ENCODE measurements around the gene OR51B4.

The OR51B4 gene

DNA sequence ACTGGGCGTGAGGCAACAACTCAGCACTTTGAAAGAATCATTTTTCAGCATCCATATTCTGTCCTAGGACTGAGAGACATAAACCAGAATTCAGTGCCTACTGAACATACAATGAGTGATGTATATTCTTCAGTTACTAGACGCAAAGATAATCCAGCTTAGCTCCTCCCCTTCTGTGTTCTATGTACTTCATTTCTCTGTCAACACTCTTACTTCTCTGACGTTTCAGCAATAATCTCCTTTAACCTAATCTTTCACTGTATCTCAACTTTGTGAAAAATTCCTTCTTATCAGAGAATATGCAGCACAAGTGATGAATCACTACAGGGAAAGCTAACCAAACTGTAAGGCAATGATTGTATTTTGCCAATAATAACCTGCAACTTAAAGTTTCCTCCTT, 44.1 kb upstream of the OR51B4 start:
- TF ChIP-seq ZNF175 (tag by site-specific recombination; IDR thresholded peaks at IDR 0.05) (no peak), ZNF544 (tag by site-specific recombination; IDR thresholded peaks at IDR 0.05) (no peak), KLF9 (tag by site-specific recombination; IDR thresholded peaks at IDR 0.05; ENCODE audit: low read depth) (no peak), ZNF837 (tag by site-specific recombination; IDR thresholded peaks at IDR 0.05) (no peak)
- TF ChIP-seq, protein P1, sequence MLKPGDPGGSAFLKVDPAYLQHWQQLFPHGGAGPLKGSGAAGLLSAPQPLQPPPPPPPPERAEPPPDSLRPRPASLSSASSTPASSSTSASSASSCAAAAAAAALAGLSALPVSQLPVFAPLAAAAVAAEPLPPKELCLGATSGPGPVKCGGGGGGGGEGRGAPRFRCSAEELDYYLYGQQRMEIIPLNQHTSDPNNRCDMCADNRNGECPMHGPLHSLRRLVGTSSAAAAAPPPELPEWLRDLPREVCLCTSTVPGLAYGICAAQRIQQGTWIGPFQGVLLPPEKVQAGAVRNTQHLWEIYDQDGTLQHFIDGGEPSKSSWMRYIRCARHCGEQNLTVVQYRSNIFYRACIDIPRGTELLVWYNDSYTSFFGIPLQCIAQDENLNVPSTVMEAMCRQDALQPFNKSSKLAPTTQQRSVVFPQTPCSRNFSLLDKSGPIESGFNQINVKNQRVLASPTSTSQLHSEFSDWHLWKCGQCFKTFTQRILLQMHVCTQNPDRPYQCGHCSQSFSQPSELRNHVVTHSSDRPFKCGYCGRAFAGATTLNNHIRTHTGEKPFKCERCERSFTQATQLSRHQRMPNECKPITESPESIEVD (tag by site-specific recombination; IDR thresholded peaks at IDR 0.05): no peak
- ChIA-PET CTCF (interaction anchor here (0.6 kb wide), 1 partner anchor 234 kb away, joined by 3 read pairs; no protein-coding TSS in a partner anchor), POLR2A (no interaction called here)
- Histone ChIP-seq H3K36me3 (ENCODE audit: control insufficient read depth in 2 of 2, insufficient read depth in 1 of 2, low read length in 2 of 2) (no peaks in the 10 kb centered on the region), H3K27ac (ENCODE audit: extremely low read depth, low read depth, low read length) (no peak overlapping the region), H3K9me3 (ENCODE audit: control insufficient read depth, insufficient read depth, low read depth, low read length) (no peaks in the 10 kb centered on the region), H3K4me1 (ENCODE audit: control insufficient read depth, insufficient read depth, low read length) (no peaks in the 10 kb centered on the region), H3K4me3 (ENCODE audit: low read depth, low read length) (no peak overlapping the region)

DNA sequence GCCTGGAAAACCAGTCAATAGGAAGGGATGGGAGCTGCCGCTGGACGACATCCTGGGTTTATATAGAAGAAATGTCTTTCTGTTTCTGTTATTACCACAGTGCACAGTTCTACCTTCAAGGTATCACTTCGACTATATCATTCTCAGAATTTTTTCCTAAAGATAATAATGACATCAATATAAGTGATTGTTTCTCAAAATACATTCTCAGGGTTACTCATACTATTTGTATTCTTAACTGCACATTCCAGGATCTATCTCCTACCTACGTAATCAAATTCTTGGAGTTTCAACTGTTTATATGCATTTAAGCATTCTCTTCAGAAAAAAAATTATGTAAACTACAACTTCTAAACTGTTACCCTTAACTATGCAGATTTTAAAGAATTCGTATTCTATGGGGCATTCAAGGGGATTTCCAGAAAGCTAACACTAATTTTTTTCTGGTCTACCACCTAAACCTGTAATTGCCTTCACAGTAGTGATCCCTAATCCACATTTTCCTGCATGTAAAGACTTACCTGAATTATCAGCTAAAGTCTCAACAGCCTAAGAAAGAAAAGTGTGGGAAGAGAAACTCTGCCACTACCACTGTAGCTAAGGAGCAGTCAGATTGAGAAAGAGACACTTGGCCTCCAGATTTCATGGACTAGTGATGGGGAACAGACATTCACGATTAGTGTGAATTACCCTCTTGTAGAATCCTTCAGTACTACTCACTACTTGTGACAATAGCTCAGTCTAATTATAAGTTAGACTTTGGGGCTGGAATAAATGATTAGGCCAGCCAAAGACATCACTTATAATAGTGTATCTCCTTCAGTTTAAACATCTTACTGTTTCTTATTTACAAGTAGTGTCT, 42.0 kb upstream of the OR51B4 start, which contains the start of gene OR51B5:
OR51B5 (minus strand) TSS at position 51 of the 862 bp plus-strand sequence; CDS start at position 51, 0 bp downstream.
- ChIA-PET CTCF (interaction anchor here (1.1 kb wide), 1 partner anchor 221 kb away, joined by 5 read pairs; no protein-coding TSS in a partner anchor), POLR2A (no interaction called here)
- H3K4me3 ChIP-seq (ENCODE audit: low read depth, low read length): no peak within 1 kb of the TSS
- no peaks in the 10 kb centered on the region for H3K4me1 ChIP-seq (ENCODE audit: control insufficient read depth, insufficient read depth, low read length)
- H3K36me3 ChIP-seq (ENCODE audit: control insufficient read depth in 2 of 2, insufficient read depth in 1 of 2, low read length in 2 of 2): no peaks in the 10 kb centered on the region
- H3K9me3 ChIP-seq (ENCODE audit: control insufficient read depth, insufficient read depth, low read depth, low read length): no peaks in the 10 kb centered on the region
- TF ChIP-seq, protein P2, sequence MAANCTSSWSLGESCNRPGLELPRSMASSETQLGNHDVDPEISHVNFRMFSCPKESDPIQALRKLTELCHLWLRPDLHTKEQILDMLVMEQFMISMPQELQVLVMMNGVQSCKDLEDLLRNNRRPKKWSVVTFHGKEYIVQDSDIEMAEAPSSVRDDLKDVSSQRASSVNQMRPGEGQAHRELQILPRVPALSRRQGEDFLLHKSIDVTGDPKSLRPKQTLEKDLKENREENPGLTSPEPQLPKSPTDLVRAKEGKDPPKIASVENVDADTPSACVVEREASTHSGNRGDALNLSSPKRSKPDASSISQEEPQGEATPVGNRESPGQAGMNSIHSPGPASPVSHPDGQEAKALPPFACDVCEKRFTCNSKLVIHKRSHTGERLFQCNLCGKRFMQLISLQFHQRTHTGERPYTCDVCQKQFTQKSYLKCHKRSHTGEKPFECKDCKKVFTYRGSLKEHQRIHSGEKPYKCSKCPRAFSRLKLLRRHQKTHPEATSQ (tag by site-specific recombination; IDR thresholded peaks at IDR 0.05): no peak
- TF ChIP-seq, protein P3, sequence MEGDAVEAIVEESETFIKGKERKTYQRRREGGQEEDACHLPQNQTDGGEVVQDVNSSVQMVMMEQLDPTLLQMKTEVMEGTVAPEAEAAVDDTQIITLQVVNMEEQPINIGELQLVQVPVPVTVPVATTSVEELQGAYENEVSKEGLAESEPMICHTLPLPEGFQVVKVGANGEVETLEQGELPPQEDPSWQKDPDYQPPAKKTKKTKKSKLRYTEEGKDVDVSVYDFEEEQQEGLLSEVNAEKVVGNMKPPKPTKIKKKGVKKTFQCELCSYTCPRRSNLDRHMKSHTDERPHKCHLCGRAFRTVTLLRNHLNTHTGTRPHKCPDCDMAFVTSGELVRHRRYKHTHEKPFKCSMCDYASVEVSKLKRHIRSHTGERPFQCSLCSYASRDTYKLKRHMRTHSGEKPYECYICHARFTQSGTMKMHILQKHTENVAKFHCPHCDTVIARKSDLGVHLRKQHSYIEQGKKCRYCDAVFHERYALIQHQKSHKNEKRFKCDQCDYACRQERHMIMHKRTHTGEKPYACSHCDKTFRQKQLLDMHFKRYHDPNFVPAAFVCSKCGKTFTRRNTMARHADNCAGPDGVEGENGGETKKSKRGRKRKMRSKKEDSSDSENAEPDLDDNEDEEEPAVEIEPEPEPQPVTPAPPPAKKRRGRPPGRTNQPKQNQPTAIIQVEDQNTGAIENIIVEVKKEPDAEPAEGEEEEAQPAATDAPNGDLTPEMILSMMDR (tag by site-specific recombination; IDR thresholded peaks at IDR 0.05): no peak
- TF ChIP-seq, protein P4, sequence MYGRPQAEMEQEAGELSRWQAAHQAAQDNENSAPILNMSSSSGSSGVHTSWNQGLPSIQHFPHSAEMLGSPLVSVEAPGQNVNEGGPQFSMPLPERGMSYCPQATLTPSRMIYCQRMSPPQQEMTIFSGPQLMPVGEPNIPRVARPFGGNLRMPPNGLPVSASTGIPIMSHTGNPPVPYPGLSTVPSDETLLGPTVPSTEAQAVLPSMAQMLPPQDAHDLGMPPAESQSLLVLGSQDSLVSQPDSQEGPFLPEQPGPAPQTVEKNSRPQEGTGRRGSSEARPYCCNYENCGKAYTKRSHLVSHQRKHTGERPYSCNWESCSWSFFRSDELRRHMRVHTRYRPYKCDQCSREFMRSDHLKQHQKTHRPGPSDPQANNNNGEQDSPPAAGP (tag by site-specific recombination; IDR thresholded peaks at IDR 0.05): no peak
- TF ChIP-seq, protein P5, sequence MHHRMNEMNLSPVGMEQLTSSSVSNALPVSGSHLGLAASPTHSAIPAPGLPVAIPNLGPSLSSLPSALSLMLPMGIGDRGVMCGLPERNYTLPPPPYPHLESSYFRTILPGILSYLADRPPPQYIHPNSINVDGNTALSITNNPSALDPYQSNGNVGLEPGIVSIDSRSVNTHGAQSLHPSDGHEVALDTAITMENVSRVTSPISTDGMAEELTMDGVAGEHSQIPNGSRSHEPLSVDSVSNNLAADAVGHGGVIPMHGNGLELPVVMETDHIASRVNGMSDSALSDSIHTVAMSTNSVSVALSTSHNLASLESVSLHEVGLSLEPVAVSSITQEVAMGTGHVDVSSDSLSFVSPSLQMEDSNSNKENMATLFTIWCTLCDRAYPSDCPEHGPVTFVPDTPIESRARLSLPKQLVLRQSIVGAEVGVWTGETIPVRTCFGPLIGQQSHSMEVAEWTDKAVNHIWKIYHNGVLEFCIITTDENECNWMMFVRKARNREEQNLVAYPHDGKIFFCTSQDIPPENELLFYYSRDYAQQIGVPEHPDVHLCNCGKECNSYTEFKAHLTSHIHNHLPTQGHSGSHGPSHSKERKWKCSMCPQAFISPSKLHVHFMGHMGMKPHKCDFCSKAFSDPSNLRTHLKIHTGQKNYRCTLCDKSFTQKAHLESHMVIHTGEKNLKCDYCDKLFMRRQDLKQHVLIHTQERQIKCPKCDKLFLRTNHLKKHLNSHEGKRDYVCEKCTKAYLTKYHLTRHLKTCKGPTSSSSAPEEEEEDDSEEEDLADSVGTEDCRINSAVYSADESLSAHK (tag by site-specific recombination; IDR thresholded peaks at IDR 0.05): no peak
- TF ChIP-seq ZFP3 (tag by site-specific recombination; IDR thresholded peaks at IDR 0.05; ENCODE audit: low read depth) (no peak), ZNF133 (tag by site-specific recombination; IDR thresholded peaks at IDR 0.05) (no peak), KLF9 (tag by site-specific recombination; IDR thresholded peaks at IDR 0.05; ENCODE audit: low read depth) (no peak)
- H3K27ac ChIP-seq (ENCODE audit: extremely low read depth, low read depth, low read length): no peak within 1 kb of the TSS
